Measurements from ENCODE around the gene SHF.

Gene SHF

DNA sequence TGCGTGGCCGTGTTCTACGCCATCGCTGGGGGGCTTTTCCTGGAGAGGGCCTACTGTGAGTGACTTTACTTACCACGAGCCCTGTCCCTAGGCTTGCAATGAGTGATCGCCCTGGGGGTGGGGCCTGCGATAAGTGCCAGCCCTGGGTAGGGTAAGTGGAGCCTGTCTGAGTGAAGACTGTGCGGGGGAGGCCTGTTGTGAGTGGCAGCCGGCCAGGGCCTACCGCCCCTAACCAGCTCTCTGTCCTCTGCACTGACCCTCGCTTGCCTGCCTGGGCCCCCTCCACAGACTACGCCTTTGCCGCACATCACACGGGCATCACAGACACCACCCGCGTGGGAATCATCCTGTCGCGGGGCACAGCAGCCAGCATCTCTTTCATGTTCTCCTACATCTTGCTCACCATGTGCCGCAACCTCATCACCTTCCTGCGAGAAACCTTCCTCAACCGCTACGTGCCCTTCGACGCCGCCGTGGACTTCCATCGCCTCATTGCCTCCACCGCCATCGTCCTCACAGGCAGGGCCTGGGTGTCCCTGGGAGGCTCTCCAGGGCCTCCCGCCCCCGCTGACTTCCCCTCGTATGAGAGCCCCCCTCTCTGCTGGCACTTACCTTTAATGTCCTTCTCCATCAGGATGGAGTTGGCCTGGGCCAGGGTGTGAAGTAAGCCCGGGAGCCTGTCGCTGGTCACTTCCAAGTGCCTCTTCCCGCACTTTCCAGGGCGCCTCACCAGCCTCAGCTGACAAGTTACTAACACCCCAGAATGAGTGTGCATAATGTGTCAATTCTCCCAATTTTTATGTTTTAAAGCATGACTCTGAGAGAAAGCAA is 35.6 kb downstream of the SHF start:
- no peaks in the 10 kb centered on the region for H3K4me1 ChIP-seq (ENCODE audit: control insufficient read depth, low read length)
- no peaks in the 10 kb centered on the region for H3F3A ChIP-seq (ENCODE audit: control insufficient read depth, insufficient read depth)
- H3K4me2 ChIP-seq (ENCODE audit: low read length), result no peak overlapping the region
- no peaks in the 10 kb centered on the region for H3K36me3 ChIP-seq (ENCODE audit: control insufficient read depth, low read length)
- H3K27me3 ChIP-seq (ENCODE audit: control insufficient read depth, low read length), result no peaks in the 10 kb centered on the region
- TF ChIP-seq, protein P1, sequence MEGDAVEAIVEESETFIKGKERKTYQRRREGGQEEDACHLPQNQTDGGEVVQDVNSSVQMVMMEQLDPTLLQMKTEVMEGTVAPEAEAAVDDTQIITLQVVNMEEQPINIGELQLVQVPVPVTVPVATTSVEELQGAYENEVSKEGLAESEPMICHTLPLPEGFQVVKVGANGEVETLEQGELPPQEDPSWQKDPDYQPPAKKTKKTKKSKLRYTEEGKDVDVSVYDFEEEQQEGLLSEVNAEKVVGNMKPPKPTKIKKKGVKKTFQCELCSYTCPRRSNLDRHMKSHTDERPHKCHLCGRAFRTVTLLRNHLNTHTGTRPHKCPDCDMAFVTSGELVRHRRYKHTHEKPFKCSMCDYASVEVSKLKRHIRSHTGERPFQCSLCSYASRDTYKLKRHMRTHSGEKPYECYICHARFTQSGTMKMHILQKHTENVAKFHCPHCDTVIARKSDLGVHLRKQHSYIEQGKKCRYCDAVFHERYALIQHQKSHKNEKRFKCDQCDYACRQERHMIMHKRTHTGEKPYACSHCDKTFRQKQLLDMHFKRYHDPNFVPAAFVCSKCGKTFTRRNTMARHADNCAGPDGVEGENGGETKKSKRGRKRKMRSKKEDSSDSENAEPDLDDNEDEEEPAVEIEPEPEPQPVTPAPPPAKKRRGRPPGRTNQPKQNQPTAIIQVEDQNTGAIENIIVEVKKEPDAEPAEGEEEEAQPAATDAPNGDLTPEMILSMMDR (IDR thresholded peaks at IDR 0.05; ENCODE audit: low read depth, low read length, poor library complexity, severe bottlenecking), result no peak
- TF ChIP-seq EZH2phosphoT487 (IDR thresholded peaks at IDR 0.05; ENCODE audit: borderline replicate concordance, low read length), result no peak
- no peaks in the 10 kb centered on the region for H3K9me3 ChIP-seq (ENCODE audit: control insufficient read depth, insufficient read depth, low read length)
- no peaks in the 10 kb centered on the region for H4K20me1 ChIP-seq (ENCODE audit: control insufficient read depth, insufficient read depth, low read depth, low read length)
- no peaks in the 10 kb centered on the region for H3K9me2 ChIP-seq (replicated peaks; ENCODE audit: control insufficient read depth, low read length)
- no peak overlapping the region for H3K4me3 ChIP-seq (ENCODE audit: low read length)
- H3K27ac ChIP-seq (ENCODE audit: low read depth, low read length), result no peak overlapping the region
- H3K79me2 ChIP-seq (ENCODE audit: control insufficient read depth, low read length), result no peaks in the 10 kb centered on the region

DNA sequence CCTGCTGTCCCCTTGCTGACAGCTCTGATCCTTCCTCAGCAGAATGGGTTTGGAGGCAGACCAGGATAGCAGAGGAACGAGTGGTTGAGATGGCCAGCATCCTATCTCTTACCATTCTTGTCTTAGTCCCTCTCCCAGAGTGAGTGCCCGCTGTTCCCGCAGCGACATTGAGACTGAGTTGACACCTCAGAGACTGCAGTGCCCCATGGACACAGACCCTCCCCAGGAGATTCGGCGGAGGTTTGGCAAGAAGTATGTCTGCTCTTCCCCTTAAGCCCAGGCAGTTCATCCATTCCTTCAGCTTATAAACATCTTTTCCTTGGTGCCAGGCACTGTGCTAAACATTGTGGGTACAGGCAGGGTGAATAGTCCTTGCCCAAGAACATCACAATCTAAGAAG is 36.8 kb downstream of the SHF start:
- Histone ChIP-seq H3K27me3 (ENCODE audit: control insufficient read depth, low read length) (no peaks in the 10 kb centered on the region), H3K4me3 (ENCODE audit: low read length) (no peak overlapping the region), H4K20me1 (ENCODE audit: control insufficient read depth, insufficient read depth, low read depth, low read length) (no peaks in the 10 kb centered on the region), H3K4me2 (ENCODE audit: low read length) (no peak overlapping the region), H3K9me2 (replicated peaks; ENCODE audit: control insufficient read depth, low read length) (no peaks in the 10 kb centered on the region), H3K4me1 (ENCODE audit: control insufficient read depth, low read length) (no peaks in the 10 kb centered on the region), H3K27ac (ENCODE audit: low read depth, low read length) (no peak overlapping the region), H3K79me2 (ENCODE audit: control insufficient read depth, low read length) (no peaks in the 10 kb centered on the region), H3F3A (ENCODE audit: control insufficient read depth, insufficient read depth) (no peaks in the 10 kb centered on the region), H3K36me3 (ENCODE audit: control insufficient read depth, low read length) (no peaks in the 10 kb centered on the region), H3K9me3 (ENCODE audit: control insufficient read depth, insufficient read depth, low read length) (no peaks in the 10 kb centered on the region)
- TF ChIP-seq, protein P1 (IDR thresholded peaks at IDR 0.05; ENCODE audit: low read depth, low read length, poor library complexity, severe bottlenecking), result no peak
- TF ChIP-seq EZH2phosphoT487 (IDR thresholded peaks at IDR 0.05; ENCODE audit: borderline replicate concordance, low read length), result no peak

DNA sequence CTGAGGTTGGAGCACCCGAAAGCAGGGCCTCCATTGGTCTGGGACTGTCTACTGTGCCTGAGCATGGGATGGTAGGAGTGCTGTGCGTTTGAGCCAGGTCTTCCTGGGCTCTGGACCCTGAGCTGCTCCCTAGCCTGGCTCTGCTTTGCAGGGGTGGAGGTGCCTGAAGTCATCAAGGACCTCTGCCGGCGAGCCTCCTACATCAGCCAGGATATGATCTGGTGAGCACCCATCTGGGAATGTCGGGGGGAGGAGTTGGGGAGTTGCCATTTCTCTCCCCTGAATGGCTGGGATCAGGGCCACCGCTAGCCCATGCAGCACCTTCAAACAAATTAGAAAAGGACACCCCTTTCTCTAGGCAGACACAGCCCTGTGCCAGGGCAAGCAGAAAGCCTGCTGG is 37.3 kb downstream of the SHF start:
- TF ChIP-seq EZH2phosphoT487 (IDR thresholded peaks at IDR 0.05; ENCODE audit: borderline replicate concordance, low read length), result no peak
- TF ChIP-seq, protein P1 (IDR thresholded peaks at IDR 0.05; ENCODE audit: low read depth, low read length, poor library complexity, severe bottlenecking), result no peak
- no peaks in the 10 kb centered on the region for H3K27me3 ChIP-seq (ENCODE audit: control insufficient read depth, low read length)

More for the DNA sequence above, 37.3 kb downstream of the SHF start:
- H3K4me3 ChIP-seq (ENCODE audit: low read length), result no peak overlapping the region
- H3K27ac ChIP-seq (ENCODE audit: low read depth, low read length), result no peak overlapping the region
- no peaks in the 10 kb centered on the region for H3K9me2 ChIP-seq (replicated peaks; ENCODE audit: control insufficient read depth, low read length)
- H3K4me2 ChIP-seq (ENCODE audit: low read length), result no peak overlapping the region
- H3K4me1 ChIP-seq (ENCODE audit: control insufficient read depth, low read length), result no peaks in the 10 kb centered on the region
- no peaks in the 10 kb centered on the region for H3K79me2 ChIP-seq (ENCODE audit: control insufficient read depth, low read length)
- no peaks in the 10 kb centered on the region for H4K20me1 ChIP-seq (ENCODE audit: control insufficient read depth, insufficient read depth, low read depth, low read length)
- H3K9me3 ChIP-seq (ENCODE audit: control insufficient read depth, insufficient read depth, low read length), result no peaks in the 10 kb centered on the region
- H3K36me3 ChIP-seq (ENCODE audit: control insufficient read depth, low read length), result no peaks in the 10 kb centered on the region
- no peaks in the 10 kb centered on the region for H3F3A ChIP-seq (ENCODE audit: control insufficient read depth, insufficient read depth)
